ENCODE results near the gene FGGY.

DNA sequence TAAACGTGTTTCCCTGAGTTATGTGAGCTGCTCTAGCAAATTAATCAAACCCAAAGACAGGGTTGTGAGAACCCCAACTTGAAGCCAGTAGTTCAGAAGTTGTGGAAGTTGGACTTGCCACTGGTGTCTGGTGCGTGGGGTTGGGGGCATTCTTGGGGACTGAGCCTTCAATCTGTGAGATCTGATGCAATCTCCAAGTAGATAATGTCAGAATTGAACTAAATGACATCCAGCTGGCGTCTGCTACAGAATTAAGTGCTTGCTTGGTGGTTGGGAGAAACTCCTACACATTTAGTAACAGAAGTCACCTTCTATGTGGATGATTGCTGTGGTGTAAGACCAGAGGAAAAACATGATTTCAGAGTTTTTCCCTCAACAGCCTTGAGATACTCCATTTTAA is 207.4 kb downstream of the FGGY start:
- TF ChIP-seq, protein P1, sequence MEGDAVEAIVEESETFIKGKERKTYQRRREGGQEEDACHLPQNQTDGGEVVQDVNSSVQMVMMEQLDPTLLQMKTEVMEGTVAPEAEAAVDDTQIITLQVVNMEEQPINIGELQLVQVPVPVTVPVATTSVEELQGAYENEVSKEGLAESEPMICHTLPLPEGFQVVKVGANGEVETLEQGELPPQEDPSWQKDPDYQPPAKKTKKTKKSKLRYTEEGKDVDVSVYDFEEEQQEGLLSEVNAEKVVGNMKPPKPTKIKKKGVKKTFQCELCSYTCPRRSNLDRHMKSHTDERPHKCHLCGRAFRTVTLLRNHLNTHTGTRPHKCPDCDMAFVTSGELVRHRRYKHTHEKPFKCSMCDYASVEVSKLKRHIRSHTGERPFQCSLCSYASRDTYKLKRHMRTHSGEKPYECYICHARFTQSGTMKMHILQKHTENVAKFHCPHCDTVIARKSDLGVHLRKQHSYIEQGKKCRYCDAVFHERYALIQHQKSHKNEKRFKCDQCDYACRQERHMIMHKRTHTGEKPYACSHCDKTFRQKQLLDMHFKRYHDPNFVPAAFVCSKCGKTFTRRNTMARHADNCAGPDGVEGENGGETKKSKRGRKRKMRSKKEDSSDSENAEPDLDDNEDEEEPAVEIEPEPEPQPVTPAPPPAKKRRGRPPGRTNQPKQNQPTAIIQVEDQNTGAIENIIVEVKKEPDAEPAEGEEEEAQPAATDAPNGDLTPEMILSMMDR (IDR thresholded peaks at IDR 0.05): no peak
- no peak for TF ChIP-seq POLR2A (IDR thresholded peaks at IDR 0.05)
